Suppressor macrophage treated with lipopolysaccharide for 4 hours (primary cell): ENCODE data around the gene SDCCAG8.

ENCODE experiments used
- DNase-seq: peaks from one replicate; pipeline ENCODE4 v3.0.0-alpha.2; 2020

SDCCAG8 gene

GRCh38 chr1:243513726-243514491 is 258.1 kb downstream of the SDCCAG8 start:
- no peak for DNase-seq

GRCh38 chr1:243514927-243515326 is 259.1 kb downstream of the SDCCAG8 start:
- DNase-seq = no peak

GRCh38 chr1:243520831-243521230 is 265.0 kb downstream of the SDCCAG8 start:
- no peak for DNase-seq

GRCh38 chr1:243523766-243524165 is 267.9 kb downstream of the SDCCAG8 start:
- DNase-seq = no peak

- no peak for DNase-seq
Observed at GRCh38 chr1:243525085-243525487, 269.2 kb downstream of the SDCCAG8 start.

- DNase-seq = no peak
Observed at GRCh38 chr1:243526180-243526579, 270.3 kb downstream of the SDCCAG8 start.

- no peak for DNase-seq
Observed at GRCh38 chr1:243528459-243529121, 272.7 kb downstream of the SDCCAG8 start.

GRCh38 chr1:243529512-243529911 is 273.7 kb downstream of the SDCCAG8 start:
- no peak for DNase-seq

GRCh38 chr1:243535014-243535413 is 279.2 kb downstream of the SDCCAG8 start:
- no peak for DNase-seq

GRCh38 chr1:243539636-243540035 is 283.8 kb downstream of the SDCCAG8 start:
- no peak for DNase-seq

GRCh38 chr1:243542739-243543415 is 287.0 kb downstream of the SDCCAG8 start:
- no peak for DNase-seq

- DNase-seq = no peak
Observed at GRCh38 chr1:243543501-243543900, 287.7 kb downstream of the SDCCAG8 start.

- DNase-seq = no peak
Observed at GRCh38 chr1:243546457-243546856, 290.6 kb downstream of the SDCCAG8 start.

GRCh38 chr1:243547891-243548290 is 292.1 kb downstream of the SDCCAG8 start:
- DNase-seq = no peak

GRCh38 chr1:243548516-243548915 is 292.7 kb downstream of the SDCCAG8 start:
- no peak for DNase-seq

GRCh38 chr1:243549108-243549507 is 293.3 kb downstream of the SDCCAG8 start:
- no peak for DNase-seq
